HL-60/S4 treated with phorbol 12-myristate 13-acetate at 8.2 ng/mL for 4 days and 3 days (cell line): ENCODE data around the gene LOXL1.

Experiments
- in situ Hi-C: fragments of 300-500 bp; cut with MboI; formaldehyde crosslinking; loops from 2 replicates; pipeline ENCODE4 v1.15.0; 2022; ENCODE audit warnings: low sequenced_read_pairs

The LOXL1 gene

GRCh38 chr15:73989001-73989798 lies 62.9 kb downstream of the LOXL1 start:
- in situ Hi-C loops = no loop called here

GRCh38 chr15:73990250-73991005 lies 64.2 kb downstream of the LOXL1 start:
- in situ Hi-C loops = no loop called here

- in situ Hi-C loops = no loop called here
These were observed 65.0 kb downstream of the LOXL1 start for GRCh38 chr15:73991260-73991659.

- in situ Hi-C loops = no loop called here
These were observed 65.7 kb downstream of the LOXL1 start, which contains the start of gene STOML1 for GRCh38 chr15:73991726-73992593. Gene STOML1, minus strand, starts transcription at chr15:73992295. Its CDS starts 72 bp downstream, at chr15:73992223.

- in situ Hi-C loops = no loop called here
These were observed 66.3 kb downstream of the LOXL1 start for GRCh38 chr15:73992594-73992898.

GRCh38 chr15:73993211-73993994 lies 67.1 kb downstream of the LOXL1 start:
- in situ Hi-C loops = no loop called here

- in situ Hi-C loops = no loop called here
These were observed 68.2 kb downstream of the LOXL1 start, which contains the start of gene PML for GRCh38 chr15:73994413-73994883. Gene PML, plus strand, starts transcription at chr15:73994716. Its CDS starts 97 bp downstream, at chr15:73994813.

- in situ Hi-C loops = no loop called here
These were observed 68.8 kb downstream of the LOXL1 start for GRCh38 chr15:73994912-73995622.

GRCh38 chr15:73996267-73996666 lies 70.0 kb downstream of the LOXL1 start:
- in situ Hi-C loops = no loop called here

- in situ Hi-C loops = no loop called here
These were observed 70.7 kb downstream of the LOXL1 start for GRCh38 chr15:73996939-73997338.

GRCh38 chr15:73997986-73998385 lies 71.7 kb downstream of the LOXL1 start:
- in situ Hi-C loops = no loop called here
